C4-2B (cell line): ENCODE measurements around the gene CDX1.

Experiments used
- H3K27ac ChIP-seq: fragments of 450-650 bp; 2 replicates; pipeline ENCODE4 v1.5.1; 2017
- ZFX ChIP-seq: fragments of 450-650 bp; IDR thresholded peaks from 2 replicates; pipeline ENCODE4 v1.6.1; 2017
- TF ChIP-seq, protein P1 (sequence below): fragments of 450-650 bp; conservative IDR thresholded peaks from 2 replicates; pipeline ENCODE4 v1.5.1; 2017; ENCODE audit warnings: mild to moderate bottlenecking

Gene CDX1

DNA sequence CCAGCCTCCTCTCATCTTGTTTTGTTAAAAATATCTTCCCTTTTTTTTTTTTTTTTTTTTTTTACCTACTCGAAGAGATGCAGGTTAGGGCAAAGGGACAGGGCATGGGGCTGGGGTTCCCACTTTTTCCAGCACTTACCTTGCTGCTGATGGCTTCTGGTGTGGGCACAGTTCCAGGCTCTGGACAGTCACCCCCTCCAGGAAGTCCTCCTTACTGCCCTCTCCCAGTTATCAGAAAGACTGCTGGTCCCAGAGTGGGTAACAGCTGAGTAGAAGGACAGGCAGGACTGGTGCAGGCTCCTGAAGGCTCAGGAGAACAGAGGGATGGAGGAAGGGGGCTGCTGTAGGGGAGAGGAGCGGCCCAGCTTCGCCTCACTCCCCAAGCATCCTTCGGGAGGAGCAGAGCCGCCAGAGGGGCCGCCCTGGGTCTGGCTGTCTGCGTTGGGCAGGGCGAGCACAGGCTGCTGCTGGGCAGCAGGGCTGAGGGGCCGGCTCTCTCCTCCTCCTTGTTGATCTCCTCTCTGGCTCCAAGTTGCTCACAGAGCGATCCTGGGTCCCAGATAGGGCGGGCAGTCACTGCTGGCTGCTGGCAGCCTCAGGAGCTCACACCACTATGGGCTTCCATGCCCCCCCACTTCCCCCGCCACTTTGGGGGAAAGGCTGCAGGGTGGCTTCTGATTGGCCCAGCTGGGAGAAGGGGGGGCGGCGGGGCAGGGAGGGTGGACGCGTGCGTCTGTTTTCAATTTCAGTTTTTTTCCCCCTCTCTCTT is 11.1 kb upstream of the CDX1 start, which contains the start of gene PDGFRB:
Gene PDGFRB, minus strand, starts transcription at position 588 of the 769 bp plus-strand sequence. CDS start 18,798 bp downstream, outside the sequence.
- TF ChIP-seq, protein P1, sequence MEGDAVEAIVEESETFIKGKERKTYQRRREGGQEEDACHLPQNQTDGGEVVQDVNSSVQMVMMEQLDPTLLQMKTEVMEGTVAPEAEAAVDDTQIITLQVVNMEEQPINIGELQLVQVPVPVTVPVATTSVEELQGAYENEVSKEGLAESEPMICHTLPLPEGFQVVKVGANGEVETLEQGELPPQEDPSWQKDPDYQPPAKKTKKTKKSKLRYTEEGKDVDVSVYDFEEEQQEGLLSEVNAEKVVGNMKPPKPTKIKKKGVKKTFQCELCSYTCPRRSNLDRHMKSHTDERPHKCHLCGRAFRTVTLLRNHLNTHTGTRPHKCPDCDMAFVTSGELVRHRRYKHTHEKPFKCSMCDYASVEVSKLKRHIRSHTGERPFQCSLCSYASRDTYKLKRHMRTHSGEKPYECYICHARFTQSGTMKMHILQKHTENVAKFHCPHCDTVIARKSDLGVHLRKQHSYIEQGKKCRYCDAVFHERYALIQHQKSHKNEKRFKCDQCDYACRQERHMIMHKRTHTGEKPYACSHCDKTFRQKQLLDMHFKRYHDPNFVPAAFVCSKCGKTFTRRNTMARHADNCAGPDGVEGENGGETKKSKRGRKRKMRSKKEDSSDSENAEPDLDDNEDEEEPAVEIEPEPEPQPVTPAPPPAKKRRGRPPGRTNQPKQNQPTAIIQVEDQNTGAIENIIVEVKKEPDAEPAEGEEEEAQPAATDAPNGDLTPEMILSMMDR = no peak
- no peak for TF ChIP-seq ZFX
- H3K27ac ChIP-seq = no peak within 1 kb of the TSS

DNA sequence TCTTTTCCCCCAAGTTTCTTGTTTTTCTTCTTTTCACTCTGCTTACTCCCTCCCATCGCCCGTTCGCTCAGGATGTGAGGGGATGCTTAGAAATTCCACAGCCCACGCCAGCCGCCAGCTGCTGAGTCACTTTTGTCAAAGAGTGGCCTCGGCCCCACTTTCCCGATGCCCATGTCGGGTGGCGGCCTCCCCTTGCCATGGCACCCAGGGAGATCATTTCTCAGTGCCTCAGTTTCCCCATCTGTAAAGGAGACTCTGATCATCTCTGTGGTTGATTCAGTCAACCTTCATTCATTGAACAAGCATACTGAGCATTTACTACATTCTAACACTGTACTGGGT is 10.6 kb upstream of the CDX1 start:
- TF ChIP-seq ZFX = no peak
- H3K27ac ChIP-seq = no peak overlapping the region

DNA sequence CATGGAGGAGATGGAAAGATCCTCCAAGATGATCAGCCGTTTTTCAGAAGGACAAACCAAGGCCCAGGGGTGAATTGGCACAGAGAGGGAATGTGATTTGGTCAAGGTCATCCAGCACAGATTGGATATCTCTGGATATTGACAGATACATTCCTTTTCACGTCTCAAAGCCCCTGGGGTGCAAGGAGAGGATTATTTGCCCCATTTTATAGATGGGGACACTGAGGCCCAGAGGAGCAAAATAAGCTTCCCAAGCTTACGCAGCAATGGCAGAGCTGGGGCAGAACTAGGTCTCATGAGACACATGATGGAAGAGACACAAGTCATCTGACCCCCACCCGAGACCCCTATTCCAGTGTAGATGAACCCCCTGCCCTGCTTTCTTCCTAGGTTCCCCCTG is 10.0 kb upstream of the CDX1 start:
- H3K27ac ChIP-seq = no peak overlapping the region
- TF ChIP-seq ZFX = no peak
- TF ChIP-seq, protein P1 = no peak

DNA sequence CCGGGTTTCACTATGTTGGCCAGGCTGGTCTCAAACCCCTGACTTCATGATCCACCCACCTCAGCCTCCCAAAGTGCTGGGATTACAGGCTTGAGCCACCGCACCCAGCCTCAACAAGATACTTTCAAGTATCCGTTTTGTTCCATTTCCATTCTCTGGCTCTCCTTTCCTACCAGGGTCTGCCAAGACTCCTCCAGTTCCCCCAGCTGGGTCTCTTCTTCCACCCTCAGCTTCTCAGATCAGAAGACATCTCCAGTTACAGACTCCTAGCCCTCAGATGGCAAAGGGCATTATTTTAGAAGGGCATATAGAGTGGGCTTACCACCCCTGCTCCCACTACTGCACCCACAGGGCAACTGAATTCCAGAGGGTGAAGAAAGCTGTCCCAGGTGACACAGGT is 9.4 kb upstream of the CDX1 start:
- no peak overlapping the region for H3K27ac ChIP-seq
- TF ChIP-seq ZFX = no peak
- TF ChIP-seq, protein P1 = no peak

DNA sequence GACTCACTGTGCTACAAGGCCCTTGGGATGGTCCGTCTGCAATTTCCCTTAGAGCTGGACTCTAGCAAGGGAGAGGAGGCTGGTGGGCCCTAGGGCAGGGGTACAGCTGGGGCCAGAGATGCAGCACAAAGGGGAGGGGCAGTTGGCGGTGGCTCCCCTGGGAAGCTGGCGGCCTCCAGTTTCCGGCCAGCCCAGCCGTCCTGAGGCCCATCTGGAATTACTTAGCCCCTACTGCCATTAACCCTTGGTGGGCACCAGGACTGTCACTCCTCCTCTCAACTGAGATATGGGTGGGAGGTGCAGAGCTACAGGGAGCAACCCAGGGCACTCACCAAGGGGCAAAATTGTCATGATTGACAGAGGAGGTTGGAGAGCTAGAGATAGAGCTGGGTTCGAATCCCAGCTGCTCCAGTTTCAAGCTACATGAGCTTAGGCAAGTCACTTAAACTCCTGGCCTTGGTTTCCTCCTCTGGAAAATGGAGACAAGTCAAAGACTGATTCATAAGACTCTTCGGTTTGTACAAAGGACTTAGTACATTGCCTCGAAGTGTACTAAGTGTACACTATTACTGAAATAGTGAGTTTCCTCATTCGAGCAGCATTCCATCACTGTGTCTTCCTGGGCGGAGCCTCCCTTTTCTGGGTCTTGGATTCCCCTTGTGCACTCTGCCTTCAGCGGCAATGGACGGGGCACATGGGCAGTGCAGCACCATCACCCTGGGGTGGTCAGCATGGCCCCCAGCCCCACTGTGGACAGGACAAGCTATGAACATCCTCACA is 8.2 kb upstream of the CDX1 start:
- no peak overlapping the region for H3K27ac ChIP-seq

DNA sequence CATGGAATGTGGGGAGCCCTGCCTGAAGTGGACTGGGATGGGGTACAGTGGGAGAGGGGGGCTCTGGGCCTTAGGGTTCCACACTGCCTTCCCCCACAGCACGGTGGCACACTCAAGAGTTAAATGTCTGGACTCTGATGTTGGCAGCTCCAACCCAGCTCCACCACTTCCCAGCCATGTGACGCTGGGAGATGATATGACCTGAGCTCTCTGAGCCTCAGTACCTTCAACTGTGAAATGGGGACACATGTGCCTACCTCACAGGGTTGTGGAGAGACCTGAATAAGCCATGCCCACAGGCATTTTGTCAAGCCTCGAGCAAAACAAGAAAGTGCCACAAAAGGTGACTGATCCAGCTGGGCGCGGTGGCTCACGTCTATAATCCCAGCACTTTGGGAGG is 7.5 kb upstream of the CDX1 start:
- H3K27ac ChIP-seq = no peak overlapping the region

More for the DNA sequence above, 8.2 kb upstream of the CDX1 start:
- TF ChIP-seq ZFX = no peak

DNA sequence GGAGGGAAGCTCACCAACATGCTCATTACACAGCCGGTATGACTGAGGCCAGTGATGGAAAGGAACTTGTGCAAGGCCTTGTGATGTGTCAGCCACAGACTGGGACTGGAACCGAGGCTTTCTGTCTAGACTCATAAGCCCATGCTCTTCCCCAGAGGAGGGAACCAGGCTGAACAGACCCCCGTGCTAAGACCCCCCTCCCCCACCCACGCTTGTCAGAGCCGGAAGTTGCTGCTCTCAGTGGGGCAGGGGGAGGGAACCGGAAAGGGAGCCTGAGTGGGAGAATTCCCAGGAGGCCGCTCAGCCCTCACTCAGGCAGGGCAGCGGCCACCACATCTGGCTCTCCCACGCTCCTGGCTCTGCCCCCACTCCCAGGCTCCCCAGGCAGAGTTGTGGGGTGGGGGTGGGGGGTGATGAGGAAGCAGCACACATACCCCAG is 6.8 kb upstream of the CDX1 start:
- TF ChIP-seq, protein P1 = no peak
- no peak for TF ChIP-seq ZFX
- no peak overlapping the region for H3K27ac ChIP-seq

More for the DNA sequence above, 7.5 kb upstream of the CDX1 start:
- TF ChIP-seq ZFX = no peak
- TF ChIP-seq, protein P1 = no peak

DNA sequence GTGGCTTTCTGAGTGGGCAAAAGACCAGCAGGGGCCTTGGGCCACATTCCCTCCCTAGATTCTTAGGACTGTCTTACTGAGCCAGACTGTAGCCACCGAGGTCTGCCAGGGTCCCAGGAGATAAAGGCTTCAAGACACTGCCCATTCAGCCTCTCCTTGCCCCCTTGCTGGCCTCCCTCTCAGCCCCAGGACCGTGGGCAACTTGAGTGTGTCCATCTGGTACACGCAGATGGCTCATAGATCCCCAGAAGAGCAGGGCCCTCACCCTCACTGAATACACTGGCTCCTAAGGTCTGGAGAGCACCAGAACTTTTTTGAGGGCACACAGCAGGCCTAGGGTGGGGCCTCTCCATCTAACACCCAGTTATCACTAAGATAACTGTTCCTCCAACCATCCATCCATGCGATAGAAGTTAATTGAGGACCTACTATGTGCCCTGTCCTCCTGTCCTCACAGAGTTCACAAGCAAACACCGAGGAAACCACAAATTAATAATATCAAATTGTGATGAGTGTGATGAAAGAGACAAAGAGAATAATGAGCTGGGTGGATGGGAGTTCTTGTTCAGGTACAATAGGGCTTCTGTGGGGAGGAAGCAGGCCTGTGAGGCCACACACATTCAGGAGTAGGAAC is 6.0 kb upstream of the CDX1 start:
- TF ChIP-seq, protein P1 = no peak
- TF ChIP-seq ZFX = no peak
- no peak overlapping the region for H3K27ac ChIP-seq
